Measurements from ENCODE around the gene TAS2R41. TPM values are rescaled to one million over a fixed set of nuclear protein-coding genes. Genes with fewer than 3 reads are reported as not detected.

TAS2R41 gene
- total RNA-seq, 1 experiment from 2014 or later, result not detected

- no peaks in the 10 kb centered on the region for H3K9me3 ChIP-seq (ENCODE audit: low read length)
- no peaks in the 10 kb centered on the region for H3K9me2 ChIP-seq (replicated peaks; ENCODE audit: low read length)
- H3F3A ChIP-seq (ENCODE audit: low read length, unreplicated experiment), result no peaks in the 10 kb centered on the region
- BruUV-seq (replicated peaks), result no TSS peak
- no peak overlapping the region for H3K4me2 ChIP-seq (ENCODE audit: low read length)
- ATAC-seq (peak; percentile 18; the same call in 1 of the 2 replicates), DNase-seq (no peak)
- TF ChIP-seq CTCF (conservative IDR thresholded peaks at IDR 0.05; ENCODE audit: low read depth, low read length), result no peak
- no peak for TF ChIP-seq EZH2phosphoT487 (IDR thresholded peaks at IDR 0.05; ENCODE audit: borderline replicate concordance, low read length)
- TF ChIP-seq EZH2 (IDR thresholded peaks at IDR 0.05; ENCODE audit: low read length, unreplicated experiment), result no peak
- ChIA-PET CTCF (no interaction called here), POLR2A (ENCODE audit: unreplicated experiment) (no interaction called here)
- H3K9ac ChIP-seq (ENCODE audit: low read length), result no peak overlapping the region
- H3K4me1 ChIP-seq (ENCODE audit: insufficient read depth, low read length), result no peaks in the 10 kb centered on the region
- no peaks in the 10 kb centered on the region for H3K36me3 ChIP-seq (ENCODE audit: low read depth, low read length)
- no peak overlapping the region for H3K4me3 ChIP-seq (ENCODE audit: low read length)
- H3K27ac ChIP-seq (ENCODE audit: low read length), result no peak overlapping the region
- H3K27me3 ChIP-seq (ENCODE audit: low read length), result no peaks in the 10 kb centered on the region
- no peaks in the 10 kb centered on the region for H4K20me1 ChIP-seq (ENCODE audit: low read length)
- H3K79me2 ChIP-seq (ENCODE audit: low read length), result no peaks in the 10 kb centered on the region
- intact Hi-C loops (cut with micrococcal nuclease), result loop anchor here (10.0 kb wide), 1 partner anchor 184 kb away; the partner anchor contains the start of gene CLCN1
- no peak overlapping the region for H2AFZ ChIP-seq (ENCODE audit: low read length)
Observed at GRCh38 chr7:143499246-143499645, 21.6 kb downstream of the TAS2R41 start.

- Histone ChIP-seq H3K4me3 (ENCODE audit: low read length) (no peak overlapping the region), H3K27me3 (ENCODE audit: low read length) (no peaks in the 10 kb centered on the region), H3K27ac (ENCODE audit: low read length) (no peak overlapping the region), H3K4me2 (ENCODE audit: low read length) (no peak overlapping the region), H4K20me1 (ENCODE audit: low read length) (no peaks in the 10 kb centered on the region), H2AFZ (ENCODE audit: low read length) (no peak overlapping the region), H3K9me2 (replicated peaks; ENCODE audit: low read length) (no peaks in the 10 kb centered on the region), H3K4me1 (ENCODE audit: insufficient read depth, low read length) (no peaks in the 10 kb centered on the region), H3K36me3 (ENCODE audit: low read depth, low read length) (no peaks in the 10 kb centered on the region), H3F3A (ENCODE audit: low read length, unreplicated experiment) (no peaks in the 10 kb centered on the region), H3K9ac (ENCODE audit: low read length) (no peak overlapping the region), H3K9me3 (ENCODE audit: low read length) (no peaks in the 10 kb centered on the region), H3K79me2 (ENCODE audit: low read length) (no peaks in the 10 kb centered on the region)
- no TSS peak for BruUV-seq (replicated peaks)
- TF ChIP-seq EZH2phosphoT487 (IDR thresholded peaks at IDR 0.05; ENCODE audit: borderline replicate concordance, low read length) (no peak), CTCF (conservative IDR thresholded peaks at IDR 0.05; ENCODE audit: low read depth, low read length) (no peak), EZH2 (IDR thresholded peaks at IDR 0.05; ENCODE audit: low read length, unreplicated experiment) (no peak)
- intact Hi-C loops (cut with micrococcal nuclease), result loop anchor here (10.0 kb wide), 1 partner anchor 185 kb away; the partner anchor contains the start of gene CLCN1
- CTCF ChIA-PET, result no interaction called here
- ATAC-seq (no peak; the same call in 1 of the 2 replicates), DNase-seq (no peak)
- POLR2A ChIA-PET (ENCODE audit: unreplicated experiment), result no interaction called here
Observed at GRCh38 chr7:143499743-143500348, 22.2 kb downstream of the TAS2R41 start.

- Histone ChIP-seq H3K4me3 (ENCODE audit: low read length) (no peak overlapping the region), H3K9me3 (ENCODE audit: low read length) (no peaks in the 10 kb centered on the region), H3K4me2 (ENCODE audit: low read length) (no peak overlapping the region), H4K20me1 (ENCODE audit: low read length) (no peaks in the 10 kb centered on the region), H3K4me1 (ENCODE audit: insufficient read depth, low read length) (no peaks in the 10 kb centered on the region), H3K79me2 (ENCODE audit: low read length) (no peaks in the 10 kb centered on the region), H3K27me3 (ENCODE audit: low read length) (no peaks in the 10 kb centered on the region), H3K9ac (ENCODE audit: low read length) (no peak overlapping the region), H3K36me3 (ENCODE audit: low read depth, low read length) (no peaks in the 10 kb centered on the region), H2AFZ (ENCODE audit: low read length) (no peak overlapping the region), H3F3A (ENCODE audit: low read length, unreplicated experiment) (no peaks in the 10 kb centered on the region), H3K9me2 (replicated peaks; ENCODE audit: low read length) (no peaks in the 10 kb centered on the region), H3K27ac (ENCODE audit: low read length) (no peak overlapping the region)
- TF ChIP-seq EZH2 (IDR thresholded peaks at IDR 0.05; ENCODE audit: low read length, unreplicated experiment) (no peak), CTCF (conservative IDR thresholded peaks at IDR 0.05; ENCODE audit: low read depth, low read length) (no peak), EZH2phosphoT487 (IDR thresholded peaks at IDR 0.05; ENCODE audit: borderline replicate concordance, low read length) (no peak)
- intact Hi-C loops (cut with micrococcal nuclease), result no loop called here
- no peak for DNase-seq
- BruUV-seq (replicated peaks), result no TSS peak
- POLR2A ChIA-PET (ENCODE audit: unreplicated experiment), result no interaction called here
- CTCF ChIA-PET, result no interaction called here
- no peak for ATAC-seq
Observed at GRCh38 chr7:143503261-143503660, 25.6 kb downstream of the TAS2R41 start.
